KBM-7 (cell line): ENCODE data around the gene CRLF2.
A peak's percentile ranks its signal among the peaks of the same experiment; 100 is the strongest.
"Not testable (repeated sequence)": the region's sequence is repeated elsewhere in the genome, so short reads cannot be mapped to it uniquely, and the experiment has no call there.

Experiments
- DNase-seq: peaks from one replicate; pipeline ENCODE4 v3.0.0-alpha.2; 2015
- in situ Hi-C: fragments of 300-500 bp; cut with MboI; formaldehyde crosslinking; loops from 2 replicates; pipeline ENCODE4 v1.14.3; 2020; ENCODE audit warnings: low sequenced_read_pairs, low pct_unique_long_range_greater_than_20kb, mixed read lengths

CRLF2 gene

GRCh38 chrX:1221296-1221845 is 8.9 kb upstream of the CRLF2 start:
- in situ Hi-C loops, result loop anchor here (10.0 kb wide), 1 partner anchor 47 kb away; no protein-coding TSS in a partner anchor
- DNase-seq, result no peak

- in situ Hi-C loops, result no loop called here
Observed at GRCh38 chrX:1218286-1218685, 5.8 kb upstream of the CRLF2 start.

GRCh38 chrX:1215123-1215823 is 2.8 kb upstream of the CRLF2 start:
- in situ Hi-C loops, result no loop called here
- DNase-seq, result peak; percentile 91

More at GRCh38 chrX:1218286-1218685, 5.8 kb upstream of the CRLF2 start:
- DNase-seq, result no peak

- in situ Hi-C loops, result no loop called here
- no peak for DNase-seq
Observed at GRCh38 chrX:1213971-1214370, 1.5 kb upstream of the CRLF2 start.

- in situ Hi-C loops, result no loop called here
- no peak for DNase-seq
Observed at GRCh38 chrX:1210844-1211243, 1.6 kb downstream of the CRLF2 start.

GRCh38 chrX:1207496-1208025 is 4.9 kb downstream of the CRLF2 start:
- in situ Hi-C loops, result no loop called here
- DNase-seq, result no peak

- in situ Hi-C loops, result no loop called here
- peak; percentile 95 for DNase-seq
Observed at GRCh38 chrX:1205681-1206611, 6.5 kb downstream of the CRLF2 start.

- in situ Hi-C loops, result no loop called here
- DNase-seq, result no peak
Observed at GRCh38 chrX:1202251-1202650, 10.2 kb downstream of the CRLF2 start.

- no peak for DNase-seq
- in situ Hi-C loops, result no loop called here
Observed at GRCh38 chrX:1196436-1196835, 16.0 kb downstream of the CRLF2 start.

GRCh38 chrX:1192196-1192595 is 20.3 kb downstream of the CRLF2 start:
- in situ Hi-C loops, DNase-seq: not testable (repeated sequence)

GRCh38 chrX:1190596-1191145 is 21.8 kb downstream of the CRLF2 start:
- DNase-seq, result no peak
- in situ Hi-C loops, result no loop called here

GRCh38 chrX:1185561-1185960 is 26.9 kb downstream of the CRLF2 start:
- DNase-seq, result no peak
- in situ Hi-C loops, result no loop called here

- in situ Hi-C loops, result no loop called here
Observed at GRCh38 chrX:1182211-1182610, 30.2 kb downstream of the CRLF2 start.

GRCh38 chrX:1181661-1182060 is 30.8 kb downstream of the CRLF2 start:
- DNase-seq, in situ Hi-C loops: not testable (repeated sequence)

More at GRCh38 chrX:1182211-1182610, 30.2 kb downstream of the CRLF2 start:
- no peak for DNase-seq

GRCh38 chrX:1181170-1181569 is 31.3 kb downstream of the CRLF2 start:
- peak; percentile 51 for DNase-seq
- in situ Hi-C loops, result no loop called here

- in situ Hi-C loops, result loop anchor here (10.0 kb wide), 1 partner anchor 46 kb away; no protein-coding TSS in a partner anchor
- DNase-seq, result peak; percentile 74
Observed at GRCh38 chrX:1178580-1179057, 33.8 kb downstream of the CRLF2 start.

GRCh38 chrX:1176531-1177320 is 35.7 kb downstream of the CRLF2 start:
- DNase-seq, result peak; percentile 61
- in situ Hi-C loops, result loop anchor here (10.0 kb wide), 1 partner anchor 48 kb away; no protein-coding TSS in a partner anchor
